Measurements from ENCODE around the gene PDRG1.

The PDRG1 gene

GRCh38 chr20:31967830-31968249 lies 16.0 kb upstream of the PDRG1 start, which contains the start of gene XKR7:
XKR7 (plus strand) TSS chr20:31968151; CDS start chr20:31968176, 25 bp downstream.
- DNase-seq (ENCODE audit: low read depth in 4 of 4, low spot score in 1 of 4) = peak in 1 of 4 experiments; percentile 13

- DNase-seq (ENCODE audit: low read depth in 4 of 4, low spot score in 1 of 4) = no peak
Observed at GRCh38 chr20:31966991-31967655, 15.3 kb upstream of the PDRG1 start.

DNA sequence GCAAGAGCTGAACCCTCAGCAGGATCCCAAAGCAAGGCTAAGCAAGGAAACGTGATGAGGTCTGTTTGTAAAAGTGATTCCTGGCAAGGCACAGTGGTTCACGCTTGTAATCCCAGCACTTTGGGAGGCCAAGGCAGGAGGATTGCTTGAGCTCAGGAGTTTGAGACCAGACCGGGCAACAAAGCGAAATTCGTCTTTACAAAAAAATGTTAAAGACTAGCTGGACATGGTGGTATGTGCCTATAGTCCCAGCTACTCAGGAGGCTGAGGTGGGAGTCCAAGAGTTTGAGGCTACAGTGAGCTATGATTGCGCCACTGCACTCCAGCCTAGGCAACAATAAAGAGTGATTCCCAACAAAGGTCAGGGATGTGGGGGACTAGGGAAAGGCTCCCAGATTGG lies 12.0 kb upstream of the PDRG1 start:
- no peak for DNase-seq (ENCODE audit: low read depth in 4 of 4, low spot score in 1 of 4)

DNA sequence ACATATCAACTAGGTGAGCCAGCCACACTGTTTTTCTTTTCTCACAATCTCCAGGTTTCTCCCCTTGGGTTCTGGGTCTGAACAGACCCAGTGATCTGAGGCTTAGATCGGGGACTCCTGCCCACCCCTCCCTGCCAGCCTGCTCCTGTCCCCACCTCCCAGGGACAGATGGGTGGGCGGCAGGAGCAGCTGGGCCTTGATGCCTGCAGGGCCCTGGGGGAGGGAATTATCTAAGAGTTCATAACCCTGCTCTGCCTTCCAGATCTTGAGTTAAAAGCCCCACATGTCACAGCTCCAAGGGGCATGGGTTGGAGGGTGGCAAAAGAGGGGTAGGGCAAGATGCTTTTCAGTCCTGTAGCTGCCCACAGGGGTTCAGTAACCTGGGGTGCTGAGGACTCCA lies 10.9 kb upstream of the PDRG1 start:
- DNase-seq (ENCODE audit: low read depth in 4 of 4, low spot score in 1 of 4) = no peak

DNA sequence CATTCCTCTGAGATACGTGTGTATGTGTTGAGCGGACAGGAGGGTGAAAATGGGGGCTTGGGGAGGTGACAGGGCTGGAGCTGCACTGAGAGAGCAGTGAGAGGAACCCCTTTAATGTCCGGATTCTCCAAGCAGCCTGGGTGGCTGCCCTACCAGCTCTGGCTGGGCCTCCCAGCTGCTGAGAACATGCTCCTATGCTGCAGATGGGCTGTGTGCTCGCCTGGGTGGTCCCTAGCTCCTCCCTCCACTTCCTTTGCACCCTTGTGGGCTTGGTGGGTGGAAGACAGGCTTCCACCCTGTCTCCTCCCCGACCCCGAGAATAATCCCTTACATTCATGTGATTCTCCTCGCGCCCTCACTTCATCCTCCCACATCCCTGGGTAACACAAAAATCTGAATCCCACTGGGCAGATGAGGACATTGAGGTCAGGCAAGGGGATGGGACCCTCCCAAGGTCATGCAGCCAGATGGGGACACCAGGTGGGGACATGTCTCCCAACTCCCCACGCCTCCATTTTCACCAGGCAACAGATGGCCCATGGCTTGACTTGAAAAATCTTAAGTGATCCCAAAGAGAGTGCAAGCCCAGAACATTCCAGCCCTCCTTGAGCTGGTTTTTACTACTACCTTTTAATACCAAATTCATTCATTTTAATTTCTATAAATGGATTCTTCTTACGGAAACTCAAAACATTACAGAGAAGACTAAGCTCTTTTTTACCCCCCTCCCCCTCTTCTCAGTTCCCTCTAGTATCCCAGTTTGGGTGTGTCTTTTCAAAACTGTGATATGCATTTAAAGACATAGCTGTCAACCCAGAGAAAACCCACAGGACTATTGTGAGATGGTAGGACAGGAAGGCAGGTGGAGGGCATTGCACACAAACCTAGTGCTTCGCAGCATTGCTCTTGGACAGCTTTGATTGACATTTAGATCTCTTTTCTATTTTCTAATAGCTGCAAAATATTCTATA lies 5.0 kb upstream of the PDRG1 start:
- DNase-seq (ENCODE audit: low read depth in 4 of 4, low spot score in 1 of 4) = no peak

DNA sequence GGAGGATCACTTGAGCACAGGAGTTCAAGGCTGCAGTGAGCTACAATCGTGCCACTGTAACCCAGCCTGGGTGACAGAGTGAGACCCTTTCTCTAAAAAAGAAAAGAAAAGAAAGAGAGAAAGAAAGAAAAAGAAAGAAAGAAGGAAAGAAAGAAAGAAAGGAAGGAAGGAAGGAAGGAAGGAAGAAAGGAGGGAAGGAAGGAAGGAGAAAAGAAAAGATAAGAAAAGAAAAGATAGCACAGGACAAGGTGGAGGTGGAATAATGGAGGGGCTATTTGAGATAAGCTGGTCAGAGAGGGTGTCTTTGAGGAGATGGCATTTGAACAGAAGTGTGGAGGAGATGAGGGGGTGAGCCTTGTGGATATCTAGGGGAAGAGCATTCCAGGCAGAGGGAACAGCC lies 2.7 kb upstream of the PDRG1 start:
- DNase-seq (ENCODE audit: low read depth in 4 of 4, low spot score in 1 of 4) = no peak

- no peak for DNase-seq (ENCODE audit: low read depth in 4 of 4, low spot score in 1 of 4)
Observed at GRCh38 chr20:31953556-31954148, 1.8 kb upstream of the PDRG1 start.

DNA sequence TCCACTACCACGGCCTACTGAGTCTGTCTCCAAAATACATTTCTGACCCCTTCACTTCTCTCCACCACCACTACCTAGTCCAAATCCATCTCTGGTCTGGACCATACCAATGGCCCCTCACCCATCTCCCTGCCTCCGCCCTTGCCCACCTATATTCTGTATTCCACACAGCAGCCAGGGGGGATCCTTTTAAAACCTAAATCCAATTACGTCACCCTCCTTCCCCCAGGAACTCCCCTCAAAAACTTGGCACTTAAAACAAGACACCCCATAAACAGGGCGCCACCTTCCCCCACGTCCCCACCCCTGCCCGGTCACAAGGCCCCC lies 680 bp downstream of the PDRG1 start:
- no peak for DNase-seq (ENCODE audit: low read depth in 4 of 4, low spot score in 1 of 4)

GRCh38 chr20:31949877-31950646 lies 1.8 kb downstream of the PDRG1 start:
- DNase-seq (ENCODE audit: low read depth in 4 of 4, low spot score in 1 of 4) = no peak

DNA sequence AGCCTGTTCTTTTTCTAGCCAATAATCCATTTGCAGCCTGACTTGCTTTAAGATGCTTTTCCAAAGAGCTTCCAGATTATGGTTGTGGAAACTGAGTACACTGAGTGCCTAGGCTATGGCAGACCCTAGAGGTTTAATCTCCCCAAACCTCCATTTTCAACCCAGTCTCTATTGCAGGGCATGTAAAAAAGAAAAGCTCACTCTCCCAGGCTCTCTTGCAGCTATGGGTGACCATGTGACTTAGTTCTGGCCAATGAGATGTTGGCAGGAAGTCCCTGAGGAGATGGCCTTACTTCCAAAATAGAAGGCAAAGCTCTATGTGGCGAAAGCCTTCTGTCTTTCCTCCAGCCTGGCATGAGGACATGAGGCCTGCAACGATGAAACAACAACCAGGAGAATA lies 3.8 kb downstream of the PDRG1 start:
- DNase-seq (ENCODE audit: low read depth in 4 of 4, low spot score in 1 of 4) = no peak

- no peak for DNase-seq (ENCODE audit: low read depth in 4 of 4, low spot score in 1 of 4)
Observed at GRCh38 chr20:31945785-31946184, 6.1 kb downstream of the PDRG1 start.

DNA sequence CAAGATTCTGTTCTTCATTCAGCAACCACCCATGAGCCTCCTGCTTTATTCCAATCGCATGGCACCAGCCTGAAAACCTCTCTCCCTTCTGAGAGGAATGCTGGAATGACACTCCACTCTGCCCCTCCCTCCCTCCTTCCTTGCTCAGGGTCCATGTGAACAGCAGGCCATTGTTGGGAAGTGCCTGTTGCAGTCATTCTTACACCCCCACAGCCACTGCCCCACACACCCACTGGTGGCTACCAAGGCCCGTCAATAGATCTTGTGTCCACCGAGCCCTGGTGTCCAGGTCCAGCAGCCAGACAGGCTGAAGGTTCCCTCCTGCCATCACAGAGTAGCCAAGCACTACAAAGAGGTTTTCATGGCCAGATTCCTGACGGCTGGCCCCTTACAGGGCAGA lies 6.5 kb downstream of the PDRG1 start:
- DNase-seq (ENCODE audit: low read depth in 4 of 4, low spot score in 1 of 4) = no peak

DNA sequence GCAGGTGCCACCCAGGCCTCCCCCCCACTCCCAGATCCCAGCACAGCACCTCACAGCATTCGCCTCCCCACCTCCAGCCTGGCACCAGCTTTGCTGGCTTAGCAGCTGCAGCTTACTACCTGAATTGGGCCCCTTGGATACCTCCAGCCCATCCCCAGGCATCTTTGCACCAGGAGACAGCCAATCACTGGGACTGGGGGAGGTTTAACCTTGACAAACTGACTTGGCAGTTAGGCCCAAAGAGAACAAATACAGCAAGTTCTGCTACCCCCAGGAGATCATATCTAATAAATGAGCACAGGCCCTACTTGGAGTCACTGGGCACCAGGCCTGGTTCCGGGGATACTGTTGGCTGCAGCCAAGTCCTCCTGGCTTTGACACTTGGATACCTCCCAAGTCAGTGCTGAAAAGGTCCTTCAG lies 8.8 kb downstream of the PDRG1 start:
- DNase-seq (ENCODE audit: low read depth in 4 of 4, low spot score in 1 of 4) = no peak

DNA sequence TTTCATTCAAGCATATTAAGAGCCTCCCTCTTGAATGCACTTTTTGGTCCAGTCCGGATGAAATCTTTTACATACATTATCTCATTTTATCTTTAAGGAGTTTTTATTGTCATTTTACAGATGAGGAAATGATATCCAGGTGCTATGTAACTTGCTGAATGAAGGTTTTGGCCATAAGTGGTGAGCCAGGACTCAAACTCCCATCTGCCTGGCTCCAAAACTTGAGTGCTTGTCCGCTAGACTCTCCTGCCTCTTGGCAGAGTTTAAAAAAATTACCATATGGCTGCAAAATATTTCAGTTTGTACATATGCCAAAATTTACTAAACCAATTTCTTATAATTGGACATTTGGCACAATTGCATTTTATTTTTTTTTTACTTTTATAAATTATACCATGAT lies 12.2 kb downstream of the PDRG1 start:
- DNase-seq (ENCODE audit: low read depth in 4 of 4, low spot score in 1 of 4) = no peak

DNA sequence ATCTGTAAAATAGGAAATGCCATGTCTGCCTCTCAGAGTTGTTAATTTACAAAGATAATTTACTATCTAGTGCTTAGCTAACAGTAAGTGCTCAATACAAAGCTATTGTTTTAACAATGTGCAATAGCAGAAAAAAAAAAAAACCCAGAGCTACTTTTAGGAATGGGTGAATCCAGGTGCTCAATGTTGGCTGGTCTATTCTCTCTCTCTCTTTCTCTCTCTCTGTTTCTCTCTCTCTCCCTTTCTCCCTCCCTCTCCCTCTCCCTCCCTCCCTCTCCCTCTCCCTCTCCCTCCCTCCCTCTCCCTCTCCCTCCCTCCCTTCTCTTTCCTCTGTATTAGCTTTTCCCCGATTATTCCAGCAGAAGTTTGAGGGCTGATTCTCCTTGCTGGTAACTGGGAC lies 14.0 kb downstream of the PDRG1 start:
- no peak for DNase-seq (ENCODE audit: low read depth in 4 of 4, low spot score in 1 of 4)

- no peak for DNase-seq (ENCODE audit: low read depth in 4 of 4, low spot score in 1 of 4)
Observed at GRCh38 chr20:31936420-31936819, 15.4 kb downstream of the PDRG1 start.

DNA sequence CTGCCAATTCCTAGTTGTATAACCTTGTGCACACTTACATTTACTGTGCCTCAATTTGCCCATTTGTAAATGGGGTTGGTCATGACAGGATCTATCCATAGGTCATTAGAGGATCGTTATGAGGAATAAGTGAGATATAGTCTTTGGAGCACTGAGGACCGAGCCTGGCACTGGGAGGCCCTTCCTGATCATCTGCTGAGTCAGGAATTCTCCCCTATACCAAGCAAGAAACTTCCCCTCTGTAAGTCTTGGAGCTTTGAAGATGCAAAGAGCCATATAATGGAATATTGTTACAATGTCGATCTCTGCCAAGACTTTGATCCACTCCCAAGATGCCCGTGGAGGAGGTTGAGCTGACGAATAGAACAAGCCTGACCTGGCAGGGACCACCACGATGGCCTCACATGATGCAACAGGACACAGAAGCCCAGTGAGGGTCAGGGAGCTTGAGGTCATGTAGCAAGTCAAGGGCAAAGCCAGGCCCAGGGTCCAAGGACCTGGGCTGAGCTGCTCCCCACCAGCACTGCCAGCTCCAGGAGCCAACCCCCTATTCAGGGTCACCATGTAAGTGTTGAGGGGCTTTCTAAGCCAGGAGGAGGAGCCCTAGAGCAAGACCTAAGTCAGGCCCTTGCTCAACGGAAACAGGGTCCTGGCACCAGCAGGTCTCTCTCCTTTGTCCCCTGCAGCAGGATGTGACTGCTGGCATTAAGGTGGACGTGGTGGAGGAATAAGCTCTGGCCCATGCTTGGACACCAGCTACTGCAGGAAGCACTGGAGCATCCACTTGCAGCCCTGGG lies 16.7 kb downstream of the PDRG1 start:
- no peak for DNase-seq (ENCODE audit: low read depth in 4 of 4, low spot score in 1 of 4)

- DNase-seq (ENCODE audit: low read depth in 4 of 4, low spot score in 1 of 4) = no peak
Observed at GRCh38 chr20:31934491-31934890, 17.4 kb downstream of the PDRG1 start.

- DNase-seq (ENCODE audit: low read depth in 4 of 4, low spot score in 1 of 4) = no peak
Observed at GRCh38 chr20:31933698-31934097, 18.1 kb downstream of the PDRG1 start.

- no peak for DNase-seq (ENCODE audit: low read depth in 4 of 4, low spot score in 1 of 4)
Observed at GRCh38 chr20:31930779-31931178, 21.1 kb downstream of the PDRG1 start.

All from stimulated activated CD4-positive, alpha-beta T cell treated with anti-CD3 and anti-CD28 coated beads, Interleukin-1b, Interleukin-23, amount 100 ng/mL, for 24 hours (primary cell).